HEK293 (cell line): ENCODE measurements around the gene SPRY4.
A peak's percentile ranks its signal among the peaks of the same experiment; 100 is the strongest.

Source experiments
- BCL11A ChIP-seq: fragments of 450-650 bp; formaldehyde crosslinking; IDR thresholded peaks from 2 replicates; pipeline ENCODE4 v1.5.1; 2016; ENCODE audit warnings: low read depth, missing biosample characterization, missing genetic modification characterization
- BCL6B ChIP-seq: fragments of 450-650 bp; formaldehyde crosslinking; IDR thresholded peaks from 2 replicates; pipeline ENCODE4 v1.5.1; 2017; ENCODE audit warnings: missing biosample characterization, missing genetic modification characterization
- OSR2 ChIP-seq: fragments of 450-650 bp; formaldehyde crosslinking; IDR thresholded peaks from 2 replicates; pipeline ENCODE4 v1.5.1; 2016; ENCODE audit warnings: missing biosample characterization, missing genetic modification characterization
- PRDM1 ChIP-seq: fragments of 450-650 bp; formaldehyde crosslinking; IDR thresholded peaks from 2 replicates; pipeline ENCODE4; 2016; ENCODE audit warnings: missing biosample characterization, missing genetic modification characterization
- SETDB1 ChIP-seq: IDR thresholded peaks from one replicate; pipeline ENCODE4 v1.6.1; 2017; ENCODE audit warnings: mild to moderate bottlenecking, low read length, moderate library complexity, mixed read lengths; ENCODE audit not compliant: insufficient read length
- WT1 ChIP-seq: fragments of 450-650 bp; formaldehyde crosslinking; IDR thresholded peaks from 2 replicates; pipeline ENCODE4 v1.5.1; 2016; ENCODE audit warnings: missing biosample characterization, missing genetic modification characterization
- ZEB2 ChIP-seq: fragments of 450-650 bp; formaldehyde crosslinking; IDR thresholded peaks from 2 replicates; pipeline ENCODE4 v1.5.1; 2016; ENCODE audit warnings: missing biosample characterization, missing genetic modification characterization
- ZFP37 ChIP-seq: fragments of 450-650 bp; formaldehyde crosslinking; IDR thresholded peaks from 2 replicates; pipeline ENCODE4 v1.5.1; 2016; ENCODE audit warnings: missing biosample characterization, missing genetic modification characterization
- ZIC2 ChIP-seq: fragments of 450-650 bp; formaldehyde crosslinking; IDR thresholded peaks from 2 replicates; pipeline ENCODE4 v1.5.1; 2016; ENCODE audit warnings: missing biosample characterization, missing genetic modification characterization
- ZNF146 ChIP-seq: fragments of 450-650 bp; formaldehyde crosslinking; IDR thresholded peaks from 2 replicates; pipeline ENCODE4 v1.5.1; 2016; ENCODE audit warnings: missing biosample characterization, missing genetic modification characterization
- ZNF223 ChIP-seq: fragments of 450-650 bp; formaldehyde crosslinking; IDR thresholded peaks from 2 replicates; pipeline ENCODE4 v1.5.1; 2016; ENCODE audit warnings: missing biosample characterization, missing genetic modification characterization
- ZNF24 ChIP-seq: fragments of 450-650 bp; formaldehyde crosslinking; IDR thresholded peaks from 2 replicates; pipeline ENCODE4 v1.5.1; 2016; ENCODE audit warnings: missing biosample characterization, missing genetic modification characterization
- ZNF292 ChIP-seq: fragments of 450-650 bp; formaldehyde crosslinking; IDR thresholded peaks from 2 replicates; pipeline ENCODE4 v1.5.1; 2016; ENCODE audit warnings: low read depth, missing biosample characterization, missing genetic modification characterization, borderline replicate concordance
- ZNF335 ChIP-seq: fragments of 450-650 bp; formaldehyde crosslinking; conservative IDR thresholded peaks from 2 replicates; pipeline ENCODE4 v1.5.1; 2016; ENCODE audit warnings: missing biosample characterization, missing genetic modification characterization
- ZNF362 ChIP-seq: fragments of 450-650 bp; formaldehyde crosslinking; IDR thresholded peaks from 2 replicates; pipeline ENCODE4 v1.5.1; 2016; ENCODE audit warnings: missing biosample characterization, missing genetic modification characterization
- ZNF518A ChIP-seq: fragments of 450-650 bp; formaldehyde crosslinking; conservative IDR thresholded peaks from 2 replicates; pipeline ENCODE4 v1.5.1; 2016; ENCODE audit warnings: low read depth, missing biosample characterization, missing genetic modification characterization
- ZNF529 ChIP-seq: fragments of 450-650 bp; formaldehyde crosslinking; IDR thresholded peaks from 2 replicates; pipeline ENCODE4 v1.5.1; 2017; ENCODE audit warnings: missing genetic modification characterization, missing biosample characterization; ENCODE audit not compliant: insufficient replicate concordance
- ZNF548 ChIP-seq: fragments of 450-650 bp; formaldehyde crosslinking; IDR thresholded peaks from 2 replicates; pipeline ENCODE4 v1.5.1; 2016; ENCODE audit warnings: missing biosample characterization, missing genetic modification characterization
- ZNF560 ChIP-seq: fragments of 450-650 bp; formaldehyde crosslinking; IDR thresholded peaks from 2 replicates; pipeline ENCODE4 v1.5.1; 2017; ENCODE audit warnings: missing biosample characterization, missing genetic modification characterization, borderline replicate concordance
- ZNF623 ChIP-seq: fragments of 450-650 bp; formaldehyde crosslinking; IDR thresholded peaks from 2 replicates; pipeline ENCODE4 v1.5.1; 2016; ENCODE audit warnings: missing biosample characterization, missing genetic modification characterization
- ZNF629 ChIP-seq: fragments of 450-650 bp; formaldehyde crosslinking; IDR thresholded peaks from 2 replicates; pipeline ENCODE4 v1.5.1; 2017; ENCODE audit warnings: missing biosample characterization, missing genetic modification characterization
- ZNF776 ChIP-seq: fragments of 450-650 bp; formaldehyde crosslinking; IDR thresholded peaks from 2 replicates; pipeline ENCODE4 v1.5.0; 2017; ENCODE audit warnings: missing biosample characterization, missing genetic modification characterization, borderline replicate concordance
- ZNF791 ChIP-seq: fragments of 450-650 bp; formaldehyde crosslinking; IDR thresholded peaks from 2 replicates; pipeline ENCODE4 v1.5.1; 2016; ENCODE audit warnings: missing biosample characterization, missing genetic modification characterization
- ZSCAN30 ChIP-seq: fragments of 450-650 bp; IDR thresholded peaks from 2 replicates; pipeline ENCODE4 v1.5.1; 2018; ENCODE audit warnings: missing biosample characterization, mild to moderate bottlenecking, missing genetic modification characterization, moderate library complexity
- TF ChIP-seq, protein P1 (sequence below): fragments of 450-650 bp; formaldehyde crosslinking; IDR thresholded peaks from 2 replicates; pipeline ENCODE4 v1.5.1; 2016; ENCODE audit warnings: missing biosample characterization, missing genetic modification characterization
- TF ChIP-seq, protein P2 (sequence below): sonication (generic); formaldehyde crosslinking; IDR thresholded peaks from 2 replicates; pipeline ENCODE4 v1.8.1; 2022; ENCODE audit warnings: mild to moderate bottlenecking, moderate library complexity, missing genetic modification reagents
- TF ChIP-seq, protein P3 (sequence below): fragments of 450-650 bp; formaldehyde crosslinking; IDR thresholded peaks from 2 replicates; pipeline ENCODE4 v1.5.1; 2017; ENCODE audit warnings: missing biosample characterization, missing genetic modification characterization
- TF ChIP-seq, protein P4 (sequence below): fragments of 450-650 bp; formaldehyde crosslinking; optimal IDR thresholded peaks from 2 replicates; pipeline ENCODE3; 2016; ENCODE audit warnings: missing biosample characterization, mild to moderate bottlenecking, missing genetic modification characterization

Gene SPRY4

GRCh38 chr5:142356349-142356715 lies 31.5 kb upstream of the SPRY4 start (continued):
- TF ChIP-seq ZNF518A (tag by site-specific recombination), result no peak
- TF ChIP-seq, protein P1, sequence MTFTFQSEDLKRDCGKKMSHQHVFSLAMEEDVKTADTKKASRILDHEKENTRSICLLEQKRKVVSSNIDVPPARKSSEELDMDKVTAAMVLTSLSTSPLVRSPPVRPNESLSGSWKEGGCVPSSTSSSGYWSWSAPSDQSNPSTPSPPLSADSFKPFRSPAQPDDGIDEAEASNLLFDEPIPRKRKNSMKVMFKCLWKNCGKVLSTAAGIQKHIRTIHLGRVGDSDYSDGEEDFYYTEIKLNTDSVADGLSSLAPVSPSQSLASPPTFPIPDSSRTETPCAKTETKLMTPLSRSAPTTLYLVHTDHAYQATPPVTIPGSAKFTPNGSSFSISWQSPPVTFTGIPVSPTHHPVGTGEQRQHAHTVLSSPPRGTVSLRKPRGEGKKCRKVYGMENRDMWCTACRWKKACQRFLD (tag by site-specific recombination), result no peak
- no peak for TF ChIP-seq ZSCAN30 (tag by site-specific recombination)
- no peak for TF ChIP-seq ZFP37 (tag by site-specific recombination)
- TF ChIP-seq ZNF623, result 0 out of 2 replicates have a peak, but pooled peaks have one; percentile 8
- peak; percentile 92 for TF ChIP-seq ZNF362
- TF ChIP-seq ZNF146 (tag by site-specific recombination), result no peak
- TF ChIP-seq WT1, result no peak
- TF ChIP-seq ZNF24 (tag by site-specific recombination), result 0 out of 2 replicates have a peak, but pooled peaks have one; percentile 48
- TF ChIP-seq OSR2 (tag by site-specific recombination), result no peak
- TF ChIP-seq ZNF548 (tag by site-specific recombination), result no peak
- no peak for TF ChIP-seq BCL6B
- TF ChIP-seq, protein P2, sequence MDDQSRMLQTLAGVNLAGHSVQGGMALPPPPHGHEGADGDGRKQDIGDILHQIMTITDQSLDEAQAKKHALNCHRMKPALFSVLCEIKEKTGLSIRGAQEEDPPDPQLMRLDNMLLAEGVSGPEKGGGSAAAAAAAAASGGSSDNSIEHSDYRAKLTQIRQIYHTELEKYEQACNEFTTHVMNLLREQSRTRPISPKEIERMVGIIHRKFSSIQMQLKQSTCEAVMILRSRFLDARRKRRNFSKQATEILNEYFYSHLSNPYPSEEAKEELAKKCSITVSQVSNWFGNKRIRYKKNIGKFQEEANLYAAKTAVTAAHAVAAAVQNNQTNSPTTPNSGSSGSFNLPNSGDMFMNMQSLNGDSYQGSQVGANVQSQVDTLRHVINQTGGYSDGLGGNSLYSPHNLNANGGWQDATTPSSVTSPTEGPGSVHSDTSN (CRISPR knock-in tag), result no peak
- no peak for TF ChIP-seq PRDM1 (tag by site-specific recombination)
- TF ChIP-seq SETDB1, result peak; percentile 87
- TF ChIP-seq ZIC2 (tag by site-specific recombination), result peak; percentile 19; the same call in 1 of the 2 replicates
- 0 out of 2 replicates have a peak, but pooled peaks have one; percentile 61 for TF ChIP-seq ZEB2 (tag by site-specific recombination)
- TF ChIP-seq ZNF629, result no peak
- TF ChIP-seq, protein P3, sequence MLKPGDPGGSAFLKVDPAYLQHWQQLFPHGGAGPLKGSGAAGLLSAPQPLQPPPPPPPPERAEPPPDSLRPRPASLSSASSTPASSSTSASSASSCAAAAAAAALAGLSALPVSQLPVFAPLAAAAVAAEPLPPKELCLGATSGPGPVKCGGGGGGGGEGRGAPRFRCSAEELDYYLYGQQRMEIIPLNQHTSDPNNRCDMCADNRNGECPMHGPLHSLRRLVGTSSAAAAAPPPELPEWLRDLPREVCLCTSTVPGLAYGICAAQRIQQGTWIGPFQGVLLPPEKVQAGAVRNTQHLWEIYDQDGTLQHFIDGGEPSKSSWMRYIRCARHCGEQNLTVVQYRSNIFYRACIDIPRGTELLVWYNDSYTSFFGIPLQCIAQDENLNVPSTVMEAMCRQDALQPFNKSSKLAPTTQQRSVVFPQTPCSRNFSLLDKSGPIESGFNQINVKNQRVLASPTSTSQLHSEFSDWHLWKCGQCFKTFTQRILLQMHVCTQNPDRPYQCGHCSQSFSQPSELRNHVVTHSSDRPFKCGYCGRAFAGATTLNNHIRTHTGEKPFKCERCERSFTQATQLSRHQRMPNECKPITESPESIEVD (tag by site-specific recombination), result no peak
- TF ChIP-seq ZNF791 (tag by site-specific recombination), result no peak
- TF ChIP-seq, protein P4, sequence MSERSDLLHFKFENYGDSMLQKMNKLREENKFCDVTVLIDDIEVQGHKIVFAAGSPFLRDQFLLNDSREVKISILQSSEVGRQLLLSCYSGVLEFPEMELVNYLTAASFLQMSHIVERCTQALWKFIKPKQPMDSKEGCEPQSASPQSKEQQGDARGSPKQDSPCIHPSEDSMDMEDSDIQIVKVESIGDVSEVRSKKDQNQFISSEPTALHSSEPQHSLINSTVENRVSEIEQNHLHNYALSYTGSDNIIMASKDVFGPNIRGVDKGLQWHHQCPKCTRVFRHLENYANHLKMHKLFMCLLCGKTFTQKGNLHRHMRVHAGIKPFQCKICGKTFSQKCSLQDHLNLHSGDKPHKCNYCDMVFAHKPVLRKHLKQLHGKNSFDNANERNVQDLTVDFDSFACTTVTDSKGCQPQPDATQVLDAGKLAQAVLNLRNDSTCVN, result no peak
- peak; percentile 73 for TF ChIP-seq ZNF335 (tag by site-specific recombination)
- no peak for TF ChIP-seq ZNF560 (tag by site-specific recombination)
- TF ChIP-seq BCL11A (tag by site-specific recombination), result peak; percentile 38; the same call in 1 of the 2 replicates
- TF ChIP-seq ZNF223 (tag by site-specific recombination), result no peak
- TF ChIP-seq ZNF292, result no peak
- TF ChIP-seq ZNF529 (tag by site-specific recombination), result no peak
- TF ChIP-seq ZNF776 (tag by site-specific recombination), result no peak
